ENCODE measurements around the gene PLCD4. TPM values are rescaled to one million over a fixed set of nuclear protein-coding genes. Genes with fewer than 3 reads are reported as not detected.

PLCD4 gene
- total RNA-seq, result 1 to 10 TPM in 1 of 2 donors, under 1 TPM in 1; 0.73 to 3.0 TPM
- long read RNA-seq, result 0 reads

- intact Hi-C loops (cut with DNase I), result no loop called here
- DNase-seq (peak; percentile 51), ATAC-seq (peak; percentile 82 to 93)
These were observed at the start of gene PLCD4 for GRCh38 chr2:218607436-218608115. TSS of gene PLCD4 (plus strand) at chr2:218607899. CDS start at chr2:218615740, 7,841 bp downstream.

- ATAC-seq (no peak), DNase-seq (no peak)
- intact Hi-C loops (cut with DNase I), result no loop called here
These were observed 49.8 kb upstream of the PLCD4 start for GRCh38 chr2:218557941-218558340.

GRCh38 chr2:218558986-218559385 lies 48.7 kb upstream of the PLCD4 start:
- DNase-seq, result no peak
- intact Hi-C loops (cut with DNase I), result no loop called here
- no peak for ATAC-seq

GRCh38 chr2:218564056-218564455 lies 43.6 kb upstream of the PLCD4 start:
- ATAC-seq (no peak), DNase-seq (no peak)
- intact Hi-C loops (cut with DNase I), result no loop called here

- DNase-seq, result no peak
- no peak for ATAC-seq
- intact Hi-C loops (cut with DNase I), result no loop called here
These were observed 41.4 kb upstream of the PLCD4 start for GRCh38 chr2:218566296-218566695.

- DNase-seq, result no peak
- peak; percentile 28 to 69 for ATAC-seq
- intact Hi-C loops (cut with DNase I), result no loop called here
These were observed 39.9 kb upstream of the PLCD4 start for GRCh38 chr2:218567797-218568189.

GRCh38 chr2:218568190-218569037 lies 39.3 kb upstream of the PLCD4 start, which contains the start of the genes CNOT9 and USP37:
TSS of gene CNOT9 (plus strand) at chr2:218568839. CDS start at chr2:218568955, 116 bp downstream.
TSS of gene USP37 (minus strand) at chr2:218568351. CDS start at chr2:218558653, 9,698 bp downstream.
- peak; percentile 97 to 99 for ATAC-seq
- peak; percentile 100 for DNase-seq
- intact Hi-C loops (cut with DNase I), result no loop called here

GRCh38 chr2:218569038-218569431 lies 38.7 kb upstream of the PLCD4 start:
- DNase-seq (peak; percentile 34), ATAC-seq (peak; percentile 24 to 25)
- intact Hi-C loops (cut with DNase I), result no loop called here

GRCh38 chr2:218569661-218570500 lies 37.8 kb upstream of the PLCD4 start:
- no peak for ATAC-seq

GRCh38 chr2:218570850-218571249 lies 36.8 kb upstream of the PLCD4 start:
- intact Hi-C loops (cut with DNase I), result no loop called here
- no peak for DNase-seq
- no peak for ATAC-seq

More at GRCh38 chr2:218569661-218570500, 37.8 kb upstream of the PLCD4 start:
- intact Hi-C loops (cut with DNase I), result no loop called here
- DNase-seq, result no peak

- intact Hi-C loops (cut with DNase I), result no loop called here
- no peak for DNase-seq
- no peak for ATAC-seq
These were observed 30.8 kb upstream of the PLCD4 start for GRCh38 chr2:218576854-218577253.

GRCh38 chr2:218577482-218578220 lies 30.0 kb upstream of the PLCD4 start:
- ATAC-seq, result peak in 1 of 2 donors; percentile 50
- intact Hi-C loops (cut with DNase I), result no loop called here
- DNase-seq, result no peak

- intact Hi-C loops (cut with DNase I), result no loop called here
- no peak for ATAC-seq
- DNase-seq, result no peak
These were observed 29.3 kb upstream of the PLCD4 start for GRCh38 chr2:218578272-218578877.

GRCh38 chr2:218582076-218582475 lies 25.6 kb upstream of the PLCD4 start:
- no peak for ATAC-seq
- intact Hi-C loops (cut with DNase I), result loop anchor here in 1 of 2 donors (10.0 kb wide), 1 partner anchor 63 kb away; no protein-coding TSS in a partner anchor
- DNase-seq, result no peak

GRCh38 chr2:218583983-218584850 lies 23.5 kb upstream of the PLCD4 start:
- intact Hi-C loops (cut with DNase I), result loop anchor here in 1 of 2 donors (10.0 kb wide), 1 partner anchor 61 kb away; no protein-coding TSS in a partner anchor

GRCh38 chr2:218585541-218585940 lies 22.2 kb upstream of the PLCD4 start:
- DNase-seq (no peak), ATAC-seq (no peak)
- intact Hi-C loops (cut with DNase I), result loop anchor here in 1 of 2 donors (10.0 kb wide), 1 partner anchor 59 kb away; no protein-coding TSS in a partner anchor

More at GRCh38 chr2:218583983-218584850, 23.5 kb upstream of the PLCD4 start:
- ATAC-seq (no peak), DNase-seq (no peak)

GRCh38 chr2:218605432-218605831 lies 2.3 kb upstream of the PLCD4 start:
- DNase-seq (no peak), ATAC-seq (peak in 1 of 2 donors; percentile 32)
- intact Hi-C loops (cut with DNase I), result no loop called here
